ENCODE data around the gene UBL7.

Gene UBL7

DNA sequence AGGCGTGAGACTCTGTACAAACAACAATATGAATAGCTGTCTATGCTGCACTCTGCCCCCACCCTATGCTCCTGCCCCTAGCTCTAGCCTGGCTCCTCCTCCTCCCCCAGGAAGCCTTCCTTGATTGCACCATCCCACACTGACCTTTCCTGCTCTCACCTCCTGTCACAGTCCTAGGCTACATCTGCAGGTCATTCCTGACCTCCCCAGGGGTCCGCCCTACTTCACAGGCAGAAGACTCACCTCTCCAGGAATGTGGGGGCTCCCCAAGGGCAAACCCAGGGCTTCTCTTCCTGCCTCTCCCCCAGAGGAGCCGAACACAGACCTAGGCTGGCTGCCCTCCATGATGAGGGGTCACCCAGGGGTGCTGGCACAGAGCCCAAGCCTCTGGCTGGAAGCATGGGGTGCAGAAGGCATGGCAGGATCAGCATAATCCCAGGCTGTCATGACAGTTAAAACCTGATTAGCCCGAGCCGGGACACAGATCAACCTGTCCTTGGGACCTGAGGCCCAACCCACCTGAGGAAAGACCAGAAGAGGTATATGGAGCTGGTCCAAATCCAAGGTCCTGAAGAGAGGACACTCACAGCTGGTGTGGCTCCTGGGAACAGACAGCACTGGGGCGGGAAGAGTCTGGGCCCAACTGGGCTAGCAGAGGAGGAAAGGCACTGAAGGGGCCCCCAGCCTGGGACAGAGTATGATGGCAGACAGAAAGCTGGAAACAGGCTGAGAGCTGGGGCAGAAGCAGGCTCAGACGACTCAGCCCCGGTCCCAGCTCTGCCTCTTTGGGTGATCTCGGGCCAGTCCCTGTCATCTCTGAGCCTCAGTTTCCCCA lies 33.1 kb downstream of the UBL7 start:
- Mint-ChIP-seq H3K9me3 (no peaks in the 10 kb centered on the region), H3K4me3 (peak overlapping the region; percentile 95), H3K27me3 (no peaks in the 10 kb centered on the region), H3K27ac (peak overlapping the region; percentile 90), H3K36me3 (ENCODE audit: low read depth) (peaks cover 99% of the 10 kb centered on the region), H3K4me1 (ENCODE audit: low read depth) (peaks cover 87% of the 10 kb centered on the region)
- no peak for DNase-seq

DNA sequence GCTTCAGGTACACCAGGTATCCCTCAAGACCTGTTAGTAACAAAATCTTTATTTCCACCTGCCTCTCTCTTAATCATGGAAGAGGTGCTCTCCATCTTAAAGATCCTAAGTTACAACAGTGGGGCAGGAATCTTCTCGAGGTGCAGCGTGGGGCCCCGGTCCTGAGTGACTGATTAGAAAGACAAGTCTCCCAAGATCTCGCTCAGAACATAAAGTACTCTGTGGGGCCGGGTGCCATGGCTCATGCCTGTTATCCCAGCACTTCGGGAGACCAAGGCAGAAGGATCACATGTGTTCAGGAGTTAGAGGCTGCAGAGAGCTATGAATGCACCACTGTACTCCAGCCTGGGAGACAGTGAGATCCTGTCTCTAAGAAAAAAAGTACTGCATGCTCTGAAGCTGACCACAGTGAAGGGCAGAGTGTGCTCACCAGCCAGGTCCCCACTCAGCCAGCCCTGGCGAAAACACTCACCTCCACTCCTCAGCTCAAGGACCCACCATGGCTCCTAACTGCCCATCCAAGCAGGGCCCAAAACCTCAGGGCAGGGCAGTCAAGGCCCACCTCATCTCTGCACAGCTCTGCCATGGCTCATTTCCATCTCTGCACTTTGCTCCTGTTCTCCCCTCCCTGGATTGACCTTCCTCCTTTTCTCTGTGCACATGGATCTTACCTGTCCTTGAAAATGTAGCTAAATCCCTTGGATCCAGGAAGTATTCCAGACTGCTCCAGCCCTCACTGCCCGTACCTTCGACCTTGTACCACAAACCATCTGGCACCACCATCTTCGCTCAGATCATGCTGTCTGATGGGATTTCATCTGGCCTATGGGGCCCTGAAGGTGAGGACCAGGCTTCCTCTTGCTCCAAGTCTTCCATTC lies 34.3 kb downstream of the UBL7 start:
- H3K4me1 Mint-ChIP-seq (ENCODE audit: low read depth) = peaks cover 96% of the 10 kb centered on the region
- peaks cover 97% of the 10 kb centered on the region for H3K36me3 Mint-ChIP-seq (ENCODE audit: low read depth)
- H3K4me3 Mint-ChIP-seq = peak overlapping the region; percentile 18
- no peaks in the 10 kb centered on the region for H3K9me3 Mint-ChIP-seq
- peak overlapping the region; percentile 90 for H3K27ac Mint-ChIP-seq
- DNase-seq = no peak
- H3K27me3 Mint-ChIP-seq = no peaks in the 10 kb centered on the region

GRCh38 chr15:74425630-74426029 lies 35.3 kb downstream of the UBL7 start:
- Mint-ChIP-seq H3K36me3 (ENCODE audit: low read depth) (peaks cover 97% of the 10 kb centered on the region), H3K9me3 (no peaks in the 10 kb centered on the region), H3K27me3 (no peaks in the 10 kb centered on the region), H3K4me3 (no peak overlapping the region), H3K4me1 (ENCODE audit: low read depth) (peaks cover 96% of the 10 kb centered on the region), H3K27ac (peak overlapping the region; percentile 90)
- DNase-seq = no peak

DNA sequence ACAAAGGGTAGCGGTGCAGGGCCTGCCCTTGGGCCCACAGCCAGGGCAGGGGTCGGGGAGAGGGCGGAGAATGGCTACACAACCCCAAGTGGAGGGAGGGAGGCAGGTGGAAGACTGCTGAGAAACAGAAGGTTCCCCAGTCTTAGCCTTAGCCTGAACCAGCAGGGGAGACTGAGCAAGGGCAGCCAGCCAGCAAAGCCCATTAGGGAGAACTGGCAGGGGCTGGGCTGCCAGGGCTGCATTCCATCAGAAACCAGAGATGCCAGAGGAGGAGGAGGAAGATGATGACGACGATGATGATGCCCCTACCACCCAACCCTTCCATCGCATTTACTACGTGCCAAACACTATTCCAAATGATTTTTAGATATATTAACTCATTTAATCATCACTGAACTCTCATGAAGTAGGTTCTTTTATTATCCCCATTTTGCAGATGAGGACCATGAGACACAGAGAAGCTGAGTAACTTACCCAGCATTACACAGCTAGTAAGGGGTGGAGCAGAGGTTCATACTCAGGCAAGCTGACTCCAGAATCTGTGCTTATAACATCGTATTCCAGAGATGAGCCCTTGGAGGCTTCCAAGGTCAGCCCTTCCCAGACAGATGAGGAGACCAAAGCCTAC lies 35.9 kb downstream of the UBL7 start:
- DNase-seq = no peak
- H3K27ac Mint-ChIP-seq = peak overlapping the region; percentile 90
- H3K9me3 Mint-ChIP-seq = no peaks in the 10 kb centered on the region
- H3K4me3 Mint-ChIP-seq = no peak overlapping the region
- H3K27me3 Mint-ChIP-seq = no peaks in the 10 kb centered on the region
- peaks cover 96% of the 10 kb centered on the region for H3K4me1 Mint-ChIP-seq (ENCODE audit: low read depth)
- H3K36me3 Mint-ChIP-seq (ENCODE audit: low read depth) = peaks cover 97% of the 10 kb centered on the region

GRCh38 chr15:74423431-74424257 lies 37.3 kb downstream of the UBL7 start:
- Mint-ChIP-seq H3K4me3 (no peak overlapping the region), H3K36me3 (ENCODE audit: low read depth) (peaks cover 94% of the 10 kb centered on the region), H3K27me3 (no peaks in the 10 kb centered on the region), H3K4me1 (ENCODE audit: low read depth) (peaks cover 90% of the 10 kb centered on the region), H3K9me3 (no peaks in the 10 kb centered on the region), H3K27ac (peak overlapping the region; percentile 90)
- no peak for DNase-seq

DNA sequence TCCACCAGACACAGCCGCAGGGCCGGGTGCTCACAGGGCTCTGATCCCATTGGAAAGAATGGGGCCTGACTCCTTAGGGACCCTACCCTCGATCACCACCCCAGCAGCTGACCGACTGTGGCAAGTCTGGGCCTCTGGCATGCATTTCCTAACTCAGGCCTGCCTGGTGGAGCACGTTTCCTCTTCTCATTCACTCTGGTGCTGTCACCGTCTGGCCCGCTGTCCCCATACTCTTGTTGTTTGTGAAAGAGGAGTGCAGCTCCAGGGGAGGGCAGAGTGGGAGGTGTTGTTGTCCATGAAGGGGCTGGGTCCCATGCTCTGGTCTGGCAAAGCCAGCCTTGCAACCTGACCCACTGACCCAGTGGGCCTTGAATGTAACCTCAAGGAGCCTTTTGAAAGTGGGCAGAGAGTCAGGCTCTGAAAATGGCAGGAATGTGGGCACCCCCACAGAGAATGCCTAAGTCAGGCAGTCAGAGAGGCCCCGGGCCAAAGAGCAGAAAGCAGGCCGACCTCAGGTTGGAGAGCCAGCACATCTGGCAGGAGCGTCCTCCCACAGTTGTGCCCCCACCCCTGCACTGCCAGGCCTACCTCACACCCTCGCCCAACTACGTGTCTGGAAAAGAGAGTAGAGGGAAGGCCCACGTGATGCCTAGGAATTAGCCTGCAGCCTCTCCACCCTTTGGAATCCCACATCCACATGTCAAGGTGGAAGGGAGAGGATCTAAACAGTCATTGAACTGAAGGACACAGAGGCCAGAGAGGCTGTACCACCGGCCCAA lies 38.1 kb downstream of the UBL7 start:
- H3K4me3 Mint-ChIP-seq = no peak overlapping the region
- DNase-seq = no peak
- H3K9me3 Mint-ChIP-seq = no peaks in the 10 kb centered on the region
- peaks cover 94% of the 10 kb centered on the region for H3K36me3 Mint-ChIP-seq (ENCODE audit: low read depth)
- peak overlapping the region; percentile 90 for H3K27ac Mint-ChIP-seq
- H3K4me1 Mint-ChIP-seq (ENCODE audit: low read depth) = peaks cover 88% of the 10 kb centered on the region
- no peaks in the 10 kb centered on the region for H3K27me3 Mint-ChIP-seq

- Mint-ChIP-seq H3K4me3 (no peak overlapping the region), H3K36me3 (ENCODE audit: low read depth) (peaks cover 94% of the 10 kb centered on the region), H3K4me1 (ENCODE audit: low read depth) (peaks cover 89% of the 10 kb centered on the region), H3K9me3 (no peaks in the 10 kb centered on the region), H3K27me3 (no peaks in the 10 kb centered on the region), H3K27ac (peak overlapping the region; percentile 90)
- DNase-seq = no peak
These were observed 38.7 kb downstream of the UBL7 start for GRCh38 chr15:74422265-74422651.

GRCh38 chr15:74421302-74422245 lies 39.4 kb downstream of the UBL7 start:
- Mint-ChIP-seq H3K4me1 (ENCODE audit: low read depth) (peaks cover 86% of the 10 kb centered on the region), H3K4me3 (no peak overlapping the region), H3K27ac (peak overlapping the region; percentile 88), H3K27me3 (no peaks in the 10 kb centered on the region), H3K36me3 (ENCODE audit: low read depth) (peaks cover 94% of the 10 kb centered on the region), H3K9me3 (no peaks in the 10 kb centered on the region)
- no peak for DNase-seq

DNA sequence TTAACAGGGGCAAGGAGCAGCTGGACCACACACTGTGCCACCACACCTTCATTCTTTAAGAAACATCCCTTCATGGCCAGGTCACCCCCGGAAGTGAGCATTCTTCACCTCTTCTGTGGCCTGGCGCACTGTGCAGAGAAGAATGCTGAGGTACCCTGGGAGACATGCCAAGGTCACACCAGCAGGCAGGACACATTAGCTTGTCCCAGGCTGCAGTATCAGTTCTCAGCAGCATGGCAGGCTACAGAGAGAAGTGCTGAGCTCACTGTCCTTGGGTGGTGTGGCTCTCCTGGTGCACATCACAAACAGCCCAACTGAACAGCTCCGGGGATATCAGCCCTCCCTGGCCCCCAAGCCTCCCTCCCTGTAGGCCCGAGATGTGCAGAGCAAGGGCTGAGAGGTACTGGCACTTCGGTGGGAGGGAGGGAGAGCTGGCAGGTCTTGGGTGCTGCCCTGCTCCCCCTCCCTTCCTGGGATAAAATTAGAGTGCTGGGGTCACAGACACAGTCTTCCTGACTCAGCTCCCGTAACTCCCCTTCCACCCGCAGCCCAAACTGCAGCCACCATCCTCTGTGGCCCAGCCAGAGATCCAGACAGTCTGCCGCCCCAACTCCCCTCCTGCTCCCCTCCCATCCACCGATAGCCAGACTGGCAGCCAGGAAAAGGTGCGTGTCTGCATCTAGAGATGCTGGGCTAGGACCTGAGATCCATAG lies 40.6 kb downstream of the UBL7 start:
- H3K9me3 Mint-ChIP-seq = no peaks in the 10 kb centered on the region
- peak overlapping the region; percentile 15 for H3K4me3 Mint-ChIP-seq
- peak overlapping the region; percentile 88 for H3K27ac Mint-ChIP-seq
- H3K36me3 Mint-ChIP-seq (ENCODE audit: low read depth) = peaks cover 94% of the 10 kb centered on the region
- no peak for DNase-seq
- H3K4me1 Mint-ChIP-seq (ENCODE audit: low read depth) = peaks cover 84% of the 10 kb centered on the region
- H3K27me3 Mint-ChIP-seq = no peaks in the 10 kb centered on the region

DNA sequence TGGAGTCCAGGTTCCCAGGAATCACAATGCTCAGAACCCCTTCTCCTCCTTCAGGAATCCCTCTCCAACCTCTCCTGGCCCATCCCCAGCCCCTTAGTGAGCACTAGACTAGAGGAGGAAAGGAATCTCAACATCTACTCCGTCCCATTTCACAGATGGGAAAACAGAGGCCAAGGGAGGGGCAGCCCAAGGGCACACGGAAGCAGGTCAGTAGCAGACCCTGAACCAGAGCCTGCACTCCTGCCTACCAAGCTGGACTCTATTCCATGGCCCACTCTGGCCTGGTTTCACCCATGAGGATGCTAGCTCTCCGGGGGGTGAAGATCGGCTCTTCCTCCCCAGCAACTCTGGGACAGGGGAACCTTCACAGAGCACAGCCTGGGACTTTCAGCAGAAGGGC lies 41.5 kb downstream of the UBL7 start:
- Mint-ChIP-seq H3K27me3 (no peaks in the 10 kb centered on the region), H3K36me3 (ENCODE audit: low read depth) (peaks cover 94% of the 10 kb centered on the region), H3K27ac (peak overlapping the region; percentile 88), H3K4me1 (ENCODE audit: low read depth) (peaks cover 80% of the 10 kb centered on the region), H3K4me3 (no peak overlapping the region), H3K9me3 (no peaks in the 10 kb centered on the region)
- no peak for DNase-seq

DNA sequence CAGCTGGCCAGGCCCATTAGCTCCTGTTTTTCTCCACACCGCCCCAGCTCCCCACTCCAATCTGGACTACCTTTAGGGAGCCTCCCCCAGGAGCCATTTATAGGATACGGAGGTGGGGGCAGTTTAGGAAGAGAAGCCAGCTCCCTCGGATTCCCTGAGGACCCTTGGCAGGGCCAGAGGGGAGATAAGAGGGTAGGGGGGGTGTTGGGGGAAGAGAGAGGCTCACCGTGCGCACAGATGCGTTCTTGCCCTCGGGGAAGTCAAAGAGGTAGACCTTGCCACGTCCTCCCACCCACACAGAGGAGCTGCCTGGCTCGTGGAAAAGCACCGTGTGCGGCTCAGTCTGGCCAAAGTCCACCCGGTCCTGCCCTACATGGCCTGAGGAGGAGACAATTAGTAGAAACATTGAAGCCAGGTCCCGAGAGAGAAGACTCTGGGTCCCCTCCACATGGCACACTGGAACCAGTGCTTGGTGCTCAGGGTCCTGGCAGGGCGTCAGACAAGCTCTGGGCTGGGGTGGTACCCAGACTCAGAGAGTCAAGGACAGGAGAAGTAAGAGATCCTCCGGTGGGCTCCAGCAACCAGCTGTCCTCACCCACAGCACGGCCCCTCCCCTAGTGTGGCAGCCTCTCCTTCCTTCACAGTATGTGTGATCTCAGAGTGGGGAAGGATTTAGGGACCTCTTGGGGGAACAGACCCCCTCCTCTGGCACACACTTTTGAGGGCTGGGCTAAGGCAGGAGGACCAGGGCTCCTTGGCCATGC lies 42.2 kb downstream of the UBL7 start:
- H3K36me3 Mint-ChIP-seq (ENCODE audit: low read depth) = peaks cover 94% of the 10 kb centered on the region
- DNase-seq = no peak
- H3K9me3 Mint-ChIP-seq = no peaks in the 10 kb centered on the region
- H3K27ac Mint-ChIP-seq = peak overlapping the region; percentile 88
- no peak overlapping the region for H3K4me3 Mint-ChIP-seq
- H3K27me3 Mint-ChIP-seq = no peaks in the 10 kb centered on the region
- H3K4me1 Mint-ChIP-seq (ENCODE audit: low read depth) = peaks cover 76% of the 10 kb centered on the region

DNA sequence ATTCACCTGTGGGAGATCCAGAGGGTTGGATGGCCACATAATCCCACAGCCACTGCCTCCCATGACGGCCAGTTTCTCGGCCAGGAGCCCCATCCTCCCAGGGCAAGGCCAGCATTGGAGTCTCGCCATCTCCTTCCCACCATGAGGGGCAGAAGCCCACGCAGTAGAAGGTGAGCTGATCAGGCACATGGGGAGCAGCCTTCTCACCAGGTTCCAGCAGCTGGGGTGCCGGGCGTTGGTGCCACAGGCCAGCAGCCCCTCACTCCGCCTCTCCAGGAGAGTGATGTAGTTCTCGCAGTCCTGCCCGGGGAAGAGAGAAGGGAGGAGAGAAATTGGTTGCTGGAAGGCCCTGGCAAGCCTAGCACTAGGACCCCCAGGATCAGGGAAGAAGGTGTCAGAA lies 43.3 kb downstream of the UBL7 start:
- H3K9me3 Mint-ChIP-seq = no peaks in the 10 kb centered on the region
- H3K27ac Mint-ChIP-seq = peak overlapping the region; percentile 67
- DNase-seq = no peak
- H3K4me1 Mint-ChIP-seq (ENCODE audit: low read depth) = peaks cover 65% of the 10 kb centered on the region
- peaks cover 95% of the 10 kb centered on the region for H3K36me3 Mint-ChIP-seq (ENCODE audit: low read depth)
- H3K27me3 Mint-ChIP-seq = no peaks in the 10 kb centered on the region
- H3K4me3 Mint-ChIP-seq = no peak overlapping the region

Measured in activated T-cell treated with anti-CD3 and anti-CD28 coated beads, Interleukin-2, amount 50 U/mL, for 24 hours (primary cell).